Stimulated activated CD8-positive, alpha-beta memory T cell treated with anti-CD3 and anti-CD28 coated beads, Interleukin-15, amount 100 ng/mL, for 1 hour (primary cell): ENCODE results near the gene SDF4.
A peak's percentile ranks its signal among the peaks of the same experiment; 100 is the strongest.

ENCODE experiments used
- DNase-seq: peaks from one replicate; pipeline ENCODE4 v3.0.0-alpha.2; 2020; ENCODE audit warnings: low read depth

SDF4 gene, protein sequence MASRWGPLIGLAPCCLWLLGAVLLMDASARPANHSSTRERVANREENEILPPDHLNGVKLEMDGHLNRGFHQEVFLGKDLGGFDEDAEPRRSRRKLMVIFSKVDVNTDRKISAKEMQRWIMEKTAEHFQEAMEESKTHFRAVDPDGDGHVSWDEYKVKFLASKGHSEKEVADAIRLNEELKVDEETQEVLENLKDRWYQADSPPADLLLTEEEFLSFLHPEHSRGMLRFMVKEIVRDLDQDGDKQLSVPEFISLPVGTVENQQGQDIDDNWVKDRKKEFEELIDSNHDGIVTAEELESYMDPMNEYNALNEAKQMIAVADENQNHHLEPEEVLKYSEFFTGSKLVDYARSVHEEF

DNA sequence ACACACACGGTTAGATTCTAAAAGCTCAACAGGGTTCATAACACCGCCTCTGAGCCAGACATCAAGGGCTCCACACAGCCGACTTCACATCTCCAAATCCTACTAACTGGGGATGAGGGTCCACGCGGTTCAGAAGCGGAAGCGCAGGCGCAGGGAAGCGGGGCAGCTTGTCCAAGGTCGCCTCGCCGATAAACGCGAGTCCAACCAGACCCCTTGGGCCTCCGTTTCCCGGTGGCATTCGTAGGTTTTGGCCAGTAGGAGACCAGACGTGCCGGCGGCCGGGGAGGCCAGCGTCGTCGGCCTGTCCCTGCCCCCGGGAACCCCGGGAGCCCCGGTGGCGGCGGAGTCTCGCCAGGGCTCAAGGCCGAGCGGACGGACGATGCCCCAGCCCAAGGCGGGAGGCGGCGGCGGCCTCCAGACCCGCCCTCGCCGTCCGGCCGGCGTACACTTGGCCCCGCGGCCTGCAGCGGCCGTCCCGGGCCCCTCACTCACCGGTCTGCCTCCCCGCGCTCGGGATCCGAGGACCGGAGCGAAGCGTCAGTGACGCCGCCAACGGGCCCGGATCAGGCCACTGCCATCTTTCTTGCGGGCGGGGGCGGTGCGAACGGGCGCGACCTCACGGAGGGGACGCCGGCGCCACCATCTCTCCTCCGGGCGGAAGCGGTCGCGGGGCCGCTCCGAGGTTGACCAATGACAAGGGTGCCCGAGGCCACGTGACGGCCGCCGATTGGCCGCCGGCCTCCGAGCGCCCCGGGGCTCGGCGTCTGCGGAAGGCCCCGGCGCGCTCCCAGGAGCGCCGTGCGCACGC is at the start of gene SDF4:
Gene SDF4, minus strand, starts transcription at position 602 of the 808 bp plus-strand sequence. CDS start 3,229 bp downstream, outside the sequence.
- DNase-seq = peak; percentile 87

DNA sequence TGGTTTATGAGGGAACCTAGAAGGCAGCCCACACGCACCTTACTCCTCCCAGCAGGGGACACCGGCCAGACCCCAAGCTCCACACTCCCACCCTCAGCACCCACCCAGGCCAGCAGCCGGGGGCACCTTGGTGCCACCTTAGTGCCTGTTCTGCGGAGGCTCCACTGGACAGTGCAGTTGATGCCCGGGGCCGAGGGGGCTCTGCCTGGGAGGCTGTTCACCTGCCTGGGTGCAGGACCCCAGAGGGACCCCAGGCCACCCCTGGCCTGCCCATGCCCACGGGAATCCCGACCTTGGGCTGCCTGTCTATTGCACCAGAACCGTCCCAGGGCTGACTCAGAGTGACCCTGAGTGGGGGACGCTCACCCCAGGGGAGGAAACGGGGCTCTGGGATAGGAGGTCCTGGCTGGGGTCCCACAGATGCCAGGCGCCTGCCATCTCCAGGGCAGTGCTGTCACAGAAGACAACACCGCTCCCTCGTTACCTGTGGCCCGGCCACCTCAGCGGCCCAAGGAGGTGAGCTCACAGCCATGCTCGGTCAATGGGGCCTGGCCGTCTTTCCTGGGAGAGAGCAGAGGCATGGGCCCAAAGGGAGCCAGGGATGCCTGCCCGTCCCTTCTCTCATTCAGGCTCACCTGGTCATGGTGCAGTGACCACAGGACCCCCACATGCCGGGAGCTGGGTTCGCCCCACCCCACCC is 49.1 kb upstream of the SDF4 start:
- DNase-seq = no peak

DNA sequence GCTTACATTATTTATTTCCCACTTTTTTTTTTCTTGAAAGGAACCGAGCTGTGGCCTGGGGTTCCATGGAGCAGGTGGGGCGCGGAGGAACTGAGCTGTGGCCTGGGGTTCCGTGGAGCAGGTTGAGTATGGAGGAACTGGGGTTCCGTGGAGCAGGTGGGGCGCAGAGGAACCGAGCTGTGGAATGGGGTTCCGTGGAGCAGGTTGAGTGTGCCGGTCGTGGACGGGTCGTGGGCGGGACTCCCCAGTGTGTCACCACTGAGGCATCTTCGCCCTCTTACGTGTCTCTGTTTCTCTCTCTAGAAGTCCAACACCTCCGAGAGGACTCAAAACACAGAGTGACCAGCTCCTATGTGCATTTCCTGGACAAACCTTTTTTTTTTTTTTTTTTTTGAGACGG is 47.2 kb upstream of the SDF4 start:
- DNase-seq = no peak

DNA sequence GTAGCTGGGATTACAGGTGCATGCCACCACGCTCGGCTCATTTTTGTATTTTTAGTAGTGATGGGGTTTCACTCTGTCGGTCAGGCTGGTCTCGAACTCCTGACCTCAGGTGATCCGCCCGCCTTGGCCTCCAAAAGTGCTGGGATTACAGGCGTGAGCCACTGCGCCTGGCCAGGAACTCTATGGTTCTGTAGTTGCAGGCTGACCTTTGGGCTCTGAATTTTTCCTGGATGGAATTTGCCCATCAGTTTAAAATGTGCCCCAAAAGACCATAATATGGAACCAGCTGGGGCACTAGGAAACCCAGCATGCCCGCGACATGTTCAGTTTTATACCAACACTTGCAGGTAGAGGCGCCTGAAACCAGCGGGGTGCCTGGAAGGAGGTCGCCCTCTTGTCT is 46.8 kb upstream of the SDF4 start:
- no peak for DNase-seq

DNA sequence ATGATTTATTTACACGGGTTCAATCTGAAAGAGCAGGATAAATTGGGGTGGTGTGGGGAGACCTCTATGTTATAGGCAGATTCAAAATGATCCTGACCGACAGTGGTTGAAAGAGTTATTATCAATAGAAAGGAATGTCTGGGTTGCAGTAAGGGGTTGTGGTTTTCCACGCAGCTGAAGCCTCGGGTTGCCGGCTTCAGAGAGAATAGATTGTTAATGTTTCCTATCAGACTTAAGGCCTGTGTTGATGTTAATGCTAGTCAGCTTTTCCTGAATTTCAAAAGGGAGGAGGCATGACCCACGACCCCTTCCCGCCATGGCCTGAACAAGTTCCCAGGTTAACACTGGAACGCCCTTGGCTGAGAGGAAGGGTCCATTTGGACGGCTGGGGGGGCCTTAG is 44.0 kb upstream of the SDF4 start:
- DNase-seq = no peak

DNA sequence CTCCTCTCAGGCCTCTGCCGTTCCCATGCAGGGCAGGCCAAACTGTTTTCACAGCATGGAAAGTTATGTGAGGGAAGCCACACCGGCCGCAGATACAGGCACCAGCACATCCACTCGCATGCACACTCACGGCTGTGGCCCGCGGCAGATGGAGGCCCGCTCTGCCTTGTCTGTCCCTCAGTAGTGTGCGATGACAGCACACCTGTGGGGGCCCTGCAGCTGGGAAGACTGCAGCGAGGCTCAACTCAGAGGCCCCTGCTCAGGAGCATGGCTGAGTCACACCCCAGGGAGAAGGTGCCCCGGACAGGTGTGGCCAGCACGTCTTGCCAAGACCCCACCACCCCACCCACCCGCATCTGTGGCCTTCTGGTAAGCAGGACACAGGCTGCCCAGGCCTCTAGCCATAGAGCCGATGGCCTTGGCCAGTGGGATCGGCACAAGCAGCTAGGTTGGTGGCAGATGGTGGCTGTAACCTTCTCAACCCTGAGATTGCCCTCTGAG is 43.2 kb upstream of the SDF4 start:
- DNase-seq = no peak

DNA sequence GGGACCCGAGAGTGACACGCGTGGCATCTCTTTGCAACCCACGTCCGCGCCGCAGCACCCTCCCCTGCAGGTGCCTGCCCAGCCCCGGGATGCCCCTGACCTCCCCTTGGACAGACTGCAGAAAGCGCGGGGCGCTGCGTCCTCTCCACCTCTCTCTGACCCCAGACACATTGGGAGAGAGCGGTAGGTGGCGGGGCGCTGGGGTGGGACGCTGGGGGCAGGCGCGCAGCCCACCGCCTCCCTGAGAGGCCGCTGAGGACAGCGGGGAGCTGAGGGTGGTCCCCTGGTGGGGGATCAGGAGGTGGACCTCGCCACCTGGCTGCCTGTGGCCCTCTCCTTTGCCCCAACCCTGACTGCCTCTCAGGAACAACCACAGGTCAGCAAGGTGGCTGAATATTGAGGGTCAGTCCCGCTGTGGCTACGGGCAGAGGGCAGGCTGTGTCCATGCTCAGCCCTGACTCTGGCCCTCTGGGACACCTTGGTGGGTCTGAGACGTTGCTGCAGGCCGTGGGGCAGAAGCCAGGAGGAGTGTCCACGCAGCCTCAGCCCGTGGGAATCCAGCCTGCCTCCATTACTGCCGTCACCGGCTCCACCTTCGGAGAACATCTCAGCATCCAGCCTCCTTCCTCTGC is 42.6 kb upstream of the SDF4 start:
- no peak for DNase-seq

DNA sequence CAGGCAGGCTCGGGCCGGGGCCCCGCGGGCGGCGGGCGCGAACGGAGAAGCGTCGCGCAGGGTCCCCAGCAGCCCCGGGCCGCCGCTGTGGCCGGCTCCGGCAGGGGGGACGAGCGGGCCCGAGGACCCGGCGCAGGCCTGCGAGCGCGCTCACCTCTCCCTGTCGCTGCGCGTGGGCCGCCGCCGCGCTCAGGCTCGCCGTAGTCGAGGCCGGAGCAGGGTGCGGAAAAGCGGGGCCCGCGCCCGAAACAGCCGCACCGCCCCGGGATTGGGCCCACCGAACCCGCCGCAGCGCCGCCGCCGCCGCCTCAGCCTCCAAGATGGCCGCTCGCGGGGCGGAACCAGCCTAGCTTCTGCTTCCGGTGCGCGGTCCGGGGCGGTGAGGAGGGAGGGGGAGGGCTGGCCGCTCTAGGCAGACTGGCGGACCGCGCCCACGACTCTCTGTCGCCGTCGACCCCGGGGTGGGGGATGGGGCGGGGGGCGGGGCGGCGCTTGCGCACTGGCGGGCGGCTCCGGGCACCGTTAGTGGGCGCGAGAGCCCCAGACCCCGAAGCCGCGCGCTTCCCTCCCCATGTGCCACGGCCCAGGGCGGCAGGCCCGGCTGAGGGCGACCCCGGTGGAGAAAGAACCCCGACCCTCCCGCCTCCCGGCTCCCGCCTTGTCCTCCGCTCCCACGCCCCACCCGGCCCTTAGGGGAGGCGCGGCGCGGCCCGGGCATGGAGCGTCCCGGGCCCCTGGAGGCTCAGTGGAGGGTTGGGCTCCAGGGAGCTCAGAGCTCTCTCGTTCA is 41.9 kb upstream of the SDF4 start, which contains the start of gene UBE2J2:
Gene UBE2J2, minus strand, starts transcription at position 343 of the 787 bp plus-strand sequence. CDS start 5,862 bp downstream, outside the sequence.
- peak; percentile 81 for DNase-seq

DNA sequence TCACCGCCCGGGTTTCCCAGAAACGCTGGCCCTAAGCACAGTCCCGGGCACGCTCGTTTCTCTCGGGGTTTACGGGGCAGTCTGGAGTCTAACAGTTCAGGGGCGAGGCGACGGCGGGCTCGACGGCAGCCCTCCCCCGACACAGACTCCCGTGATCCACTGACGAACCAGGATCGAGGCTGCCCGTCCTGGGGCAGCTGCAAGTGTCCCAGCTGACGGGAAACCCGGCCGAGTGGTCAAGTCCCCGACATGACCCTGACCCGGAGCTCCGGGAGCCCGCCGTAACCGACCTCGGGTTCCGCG is 41.4 kb upstream of the SDF4 start:
- no peak for DNase-seq

DNA sequence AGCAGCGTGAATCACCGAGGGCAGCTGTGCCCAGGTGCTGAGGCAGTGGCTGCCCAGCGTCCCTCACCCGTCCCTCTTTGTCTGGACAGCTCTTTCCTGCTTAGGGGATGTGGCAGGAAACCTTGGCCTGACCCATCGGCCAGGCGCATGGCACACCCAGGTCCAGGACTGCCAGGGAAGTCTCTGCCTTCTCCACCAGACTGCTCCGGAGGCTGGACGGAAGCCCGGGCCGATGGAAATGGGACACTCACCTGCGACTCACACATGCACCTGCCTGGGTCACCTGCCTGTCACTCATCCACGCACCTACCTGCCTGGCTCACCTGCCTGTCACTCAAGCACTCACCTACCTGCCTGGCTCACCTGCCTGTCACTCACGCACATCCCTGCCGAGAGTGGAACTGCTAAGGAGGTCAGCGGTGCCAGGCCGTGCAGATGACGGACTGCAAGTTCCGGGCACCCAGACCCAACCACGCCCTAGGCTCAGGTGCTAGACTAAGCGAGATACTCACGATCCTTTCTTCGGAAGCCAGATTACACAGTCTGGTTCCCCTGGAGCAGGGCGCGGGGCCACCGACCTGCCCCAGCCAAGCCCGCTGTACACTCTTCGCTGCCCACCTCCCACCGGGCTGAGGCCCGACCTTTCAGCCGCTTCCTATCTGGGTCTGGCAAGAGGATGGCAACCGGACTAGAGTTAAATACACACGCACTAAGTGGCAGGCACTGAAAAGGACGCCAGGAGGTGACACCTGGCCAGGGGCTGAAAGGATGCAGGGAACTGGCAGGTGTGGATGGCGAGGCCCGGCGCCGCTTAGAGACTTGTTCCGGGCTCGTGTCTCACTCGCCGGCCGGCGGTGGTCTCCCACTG is 40.8 kb upstream of the SDF4 start:
- no peak for DNase-seq

DNA sequence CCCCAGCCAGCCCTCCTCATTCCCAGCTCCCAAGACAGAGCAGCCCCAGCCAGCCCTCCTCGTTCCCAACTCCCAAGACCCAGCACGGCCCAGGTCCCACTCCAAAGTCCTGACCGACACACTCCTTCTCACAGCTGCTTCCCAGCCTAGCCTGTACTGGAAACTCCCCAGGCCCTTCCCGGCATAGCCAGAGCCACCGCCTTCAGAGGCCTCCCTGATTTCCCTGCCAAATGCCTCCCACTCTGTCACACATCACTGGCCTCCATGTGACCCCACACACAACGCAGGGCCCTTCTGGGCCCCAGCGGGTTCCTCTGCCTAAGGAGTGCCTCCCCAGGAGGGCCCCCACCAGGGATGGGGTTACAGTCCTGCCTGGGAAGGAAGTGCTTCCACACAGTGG is 39.0 kb upstream of the SDF4 start:
- no peak for DNase-seq

DNA sequence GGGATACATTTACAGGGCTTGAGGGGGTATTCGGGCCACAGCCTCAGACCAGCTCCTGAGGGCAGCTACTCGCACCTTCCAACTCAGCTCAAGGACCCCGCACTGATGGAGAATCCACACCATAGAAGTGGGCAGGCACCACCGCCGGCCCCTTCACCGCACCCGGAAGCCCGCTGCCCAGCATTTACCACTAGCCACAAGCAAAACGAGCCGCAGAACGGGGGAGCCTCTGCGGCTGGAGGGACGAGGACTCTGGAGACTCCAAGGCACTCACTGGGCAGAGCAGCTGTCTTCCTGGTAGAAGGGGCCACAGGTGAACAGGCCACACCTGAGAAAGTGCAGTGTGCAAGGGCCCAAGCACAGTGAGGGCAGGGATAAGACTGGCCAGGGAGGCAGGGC is 36.5 kb upstream of the SDF4 start:
- no peak for DNase-seq

DNA sequence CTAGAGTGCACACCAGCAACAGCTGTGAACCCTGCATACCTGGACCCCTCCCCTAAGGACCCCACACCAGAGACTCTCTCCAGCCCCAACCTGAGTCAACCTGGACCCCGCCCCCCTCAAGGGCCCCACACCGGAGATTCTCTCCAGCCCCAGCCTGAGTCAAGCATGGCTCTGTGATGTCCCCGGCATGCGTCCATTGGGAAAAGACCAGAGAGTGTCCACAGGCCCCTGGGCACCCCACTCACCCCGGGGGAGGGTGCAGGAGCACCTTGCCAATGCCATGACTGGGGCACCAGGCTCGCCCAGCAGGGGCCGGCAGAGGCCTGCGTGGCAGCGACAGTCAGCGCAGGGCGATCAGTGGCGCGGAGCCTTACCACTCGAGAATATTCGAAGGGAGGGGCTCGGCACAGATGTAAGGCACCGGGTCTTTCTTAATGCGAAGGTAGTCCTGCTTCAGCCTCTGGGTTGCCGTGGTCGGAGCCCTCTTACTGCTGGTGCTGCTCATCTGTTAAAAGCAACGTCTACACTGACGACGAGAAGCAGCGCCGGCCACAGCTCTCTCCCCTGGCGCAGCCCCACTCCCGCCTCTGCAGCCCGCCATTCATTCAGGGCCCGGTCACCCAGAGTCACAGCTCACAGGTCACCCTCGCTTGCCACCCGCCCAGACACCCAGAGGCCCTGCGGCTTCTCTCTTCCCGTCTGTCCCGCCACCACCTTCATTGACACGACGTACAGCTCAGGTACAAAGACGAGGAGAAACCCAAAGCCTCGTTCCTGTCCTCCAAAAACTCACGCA is 35.9 kb upstream of the SDF4 start:
- DNase-seq = no peak

DNA sequence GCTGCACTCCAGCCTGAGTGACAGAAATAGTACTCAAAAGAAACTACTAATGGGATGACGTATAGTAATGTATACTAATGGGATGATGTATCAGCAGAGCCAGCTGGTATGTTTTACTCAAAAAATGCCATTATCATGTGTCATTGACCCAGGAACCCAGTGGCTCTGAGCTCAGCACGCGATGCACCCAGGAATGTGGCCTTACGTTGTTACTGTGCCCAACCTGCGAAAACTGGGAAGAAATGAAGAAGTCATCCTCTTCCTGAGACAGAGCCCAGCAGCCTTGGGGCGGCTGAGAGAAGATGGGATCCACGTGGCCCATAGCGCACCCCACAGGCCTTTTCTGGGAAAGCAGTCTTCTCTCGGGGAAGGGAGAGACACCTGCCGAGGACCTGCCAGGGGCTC is 33.1 kb upstream of the SDF4 start:
- DNase-seq = no peak

DNA sequence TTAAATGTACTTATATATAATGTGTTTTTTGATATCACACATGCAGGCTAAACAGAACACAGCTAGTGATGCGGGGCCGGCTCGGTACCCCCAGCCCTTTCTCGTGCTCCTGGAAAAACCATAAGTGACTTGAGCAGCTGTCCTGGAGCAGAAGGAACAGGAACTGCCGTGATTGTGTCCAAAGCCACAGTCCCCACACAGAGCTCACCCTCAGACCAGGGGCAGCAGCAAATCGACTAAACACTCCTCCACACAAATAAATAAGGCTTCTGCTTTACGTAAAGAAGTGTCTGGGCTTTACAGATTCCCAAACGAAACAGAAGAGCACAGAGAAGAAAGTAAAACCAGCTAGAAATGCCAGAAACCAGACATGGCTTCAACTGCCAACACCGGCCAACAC is 32.2 kb upstream of the SDF4 start:
- DNase-seq = no peak

DNA sequence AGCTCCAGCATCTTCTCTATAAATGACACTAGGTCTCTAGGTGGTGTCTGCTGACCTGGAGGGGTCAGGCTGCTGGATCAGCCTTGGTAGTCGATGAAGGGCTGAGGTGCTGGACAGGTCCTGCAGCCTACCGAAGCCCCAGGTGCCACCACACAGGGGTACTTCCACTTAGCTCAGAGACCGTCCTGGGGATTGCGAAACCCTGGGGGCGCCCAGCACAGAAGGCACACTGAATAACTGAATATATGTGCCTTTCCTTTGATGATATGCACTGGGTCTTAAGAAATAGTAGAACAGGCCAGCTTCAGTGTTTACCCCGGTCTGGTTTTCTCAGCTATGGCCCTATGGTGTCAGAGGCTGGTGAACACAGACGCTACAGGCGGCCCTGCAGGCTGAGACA is 31.0 kb upstream of the SDF4 start:
- no peak for DNase-seq

DNA sequence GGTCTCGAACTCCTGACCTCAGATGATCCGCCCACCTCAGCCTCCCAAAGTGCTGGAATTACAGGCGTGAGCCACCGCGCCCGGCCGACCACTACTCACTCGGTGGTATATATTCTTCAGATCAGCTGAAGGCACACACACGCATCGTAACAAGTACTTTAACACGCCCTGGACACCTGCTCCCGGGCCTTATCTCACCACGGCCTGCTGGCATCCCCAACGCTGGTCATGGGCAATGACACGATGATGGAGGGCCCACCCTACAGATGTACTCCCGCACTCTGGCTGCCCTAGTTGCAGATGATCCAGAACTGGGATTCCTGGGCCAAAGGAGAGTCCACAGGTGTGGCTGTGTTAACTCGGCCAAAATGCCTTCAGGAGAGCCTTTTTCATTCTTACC is 30.3 kb upstream of the SDF4 start:
- no peak for DNase-seq

DNA sequence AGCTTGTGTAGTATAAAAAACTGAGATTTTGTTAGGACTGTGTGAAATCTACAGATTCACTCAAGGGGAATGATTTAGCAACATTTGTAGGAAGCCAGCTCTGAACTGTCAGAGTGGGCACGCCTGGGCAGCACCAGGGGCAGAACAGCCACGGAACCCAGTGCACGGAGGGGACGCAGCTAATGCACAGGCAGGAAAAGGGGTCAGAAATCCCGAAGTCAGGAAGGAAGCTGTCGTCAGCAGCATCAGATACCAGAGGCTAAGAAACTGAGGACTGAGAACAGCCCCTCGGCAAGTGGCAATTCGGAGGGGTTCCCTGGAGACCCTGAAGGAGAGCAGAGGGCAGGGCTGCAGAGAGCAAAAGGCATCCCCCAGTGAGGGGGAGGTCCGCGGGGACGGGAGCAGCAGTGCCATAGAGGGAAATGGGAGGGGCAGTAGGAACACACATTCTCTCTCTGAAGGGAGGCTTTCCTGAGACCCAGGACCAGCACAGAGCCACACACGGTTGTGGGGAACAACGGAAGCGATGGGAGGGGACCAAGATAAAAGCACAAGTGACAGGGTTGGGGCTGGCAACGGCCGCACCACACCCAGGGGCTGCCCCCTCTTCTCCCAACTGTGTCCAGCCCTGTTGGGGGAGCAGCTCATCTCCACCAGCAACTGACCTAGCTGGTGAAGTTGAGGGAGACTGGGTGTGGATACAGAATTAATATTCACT is 29.2 kb upstream of the SDF4 start:
- DNase-seq = no peak
